NCI-H1092 (cell line): Measurements from ENCODE around the gene RPL28.

Experiments used
- DNase-seq: peaks from one replicate; lab custom pipeline; 2025; lab: John Stamatoyannopoulos, UW

The RPL28 gene

GRCh38 chr19:55451163-55451964 lies 65.6 kb downstream of the RPL28 start:
- no peak for DNase-seq

GRCh38 chr19:55451965-55452748 lies 66.4 kb downstream of the RPL28 start:
- no peak for DNase-seq
